HG03135 (cell line): Measurements from ENCODE around the gene RSRC1.
"Not testable (repeated sequence)": the region's sequence is repeated elsewhere in the genome, so short reads cannot be mapped to it uniquely, and the experiment has no call there.

Experiments
- ATAC-seq: cut with Tn5 transposase; IDR thresholded peaks from one replicate; pipeline ENCODE4 v1.9.1; 2021; ENCODE audit warnings: mild to moderate bottlenecking, moderate library complexity; ENCODE audit not compliant: unreplicated experiment

RSRC1 gene

GRCh38 chr3:158384019-158384418 lies 274.1 kb downstream of the RSRC1 start:
- peak; percentile 84 for ATAC-seq

GRCh38 chr3:158395421-158395820 lies 285.5 kb downstream of the RSRC1 start:
- ATAC-seq = no peak

GRCh38 chr3:158402590-158402989 lies 292.7 kb downstream of the RSRC1 start:
- ATAC-seq = no peak

GRCh38 chr3:158403013-158403412 lies 293.1 kb downstream of the RSRC1 start:
- no peak for ATAC-seq

- no peak for ATAC-seq
Observed at GRCh38 chr3:158404131-158404718, 294.3 kb downstream of the RSRC1 start.

GRCh38 chr3:158405507-158405906 lies 295.6 kb downstream of the RSRC1 start:
- no peak for ATAC-seq

- ATAC-seq = no peak
Observed at GRCh38 chr3:158407844-158408517, 298.1 kb downstream of the RSRC1 start.

GRCh38 chr3:158408518-158408897 lies 298.6 kb downstream of the RSRC1 start:
- ATAC-seq = not testable (repeated sequence)

- no peak for ATAC-seq
Observed at GRCh38 chr3:158418035-158418434, 308.1 kb downstream of the RSRC1 start.

GRCh38 chr3:158419820-158420653 lies 310.1 kb downstream of the RSRC1 start:
- ATAC-seq = no peak

GRCh38 chr3:158420654-158421396 lies 310.9 kb downstream of the RSRC1 start:
- ATAC-seq = peak; percentile 97

- ATAC-seq = no peak
Observed at GRCh38 chr3:158430448-158430847, 320.6 kb downstream of the RSRC1 start.

GRCh38 chr3:158430968-158431367 lies 321.1 kb downstream of the RSRC1 start:
- no peak for ATAC-seq

GRCh38 chr3:158431829-158432228 lies 321.9 kb downstream of the RSRC1 start:
- no peak for ATAC-seq

GRCh38 chr3:158434412-158435038 lies 324.6 kb downstream of the RSRC1 start:
- peak; percentile 75 for ATAC-seq

GRCh38 chr3:158443632-158444031 lies 333.7 kb downstream of the RSRC1 start:
- ATAC-seq = peak; percentile 93

- ATAC-seq = no peak
Observed at GRCh38 chr3:158447408-158447807, 337.5 kb downstream of the RSRC1 start.

GRCh38 chr3:158451405-158452055 lies 341.6 kb downstream of the RSRC1 start:
- no peak for ATAC-seq

GRCh38 chr3:158452334-158452733 lies 342.4 kb downstream of the RSRC1 start:
- ATAC-seq = no peak

GRCh38 chr3:158453004-158453403 lies 343.1 kb downstream of the RSRC1 start:
- no peak for ATAC-seq
